ENCODE results near the gene OXT.
"Not testable (repeated sequence)": the region's sequence is repeated elsewhere in the genome, so short reads cannot be mapped to it uniquely, and the experiment has no call there.

Gene OXT

GRCh38 chr20:3059489-3059888 is 11.9 kb upstream of the OXT start:
- no peaks in the 10 kb centered on the region for H3K36me3 ChIP-seq (ENCODE audit: control insufficient read depth, insufficient read depth, low read length)
- no peak overlapping the region for H3K4me3 ChIP-seq (ENCODE audit: low read depth, low read length)
- no peak overlapping the region for H3K27ac ChIP-seq (ENCODE audit: low read depth, low read length)
- no peaks in the 10 kb centered on the region for H3K9me3 ChIP-seq (ENCODE audit: control insufficient read depth, insufficient read depth, low read length)
- H3K27me3 ChIP-seq (ENCODE audit: control insufficient read depth, insufficient read depth, low read length), result no peaks in the 10 kb centered on the region
- H3K9ac ChIP-seq (ENCODE audit: low read depth, low read length), result no peak overlapping the region
- no peaks in the 10 kb centered on the region for H3K4me1 ChIP-seq (ENCODE audit: control insufficient read depth, insufficient read depth, low read length)

DNA sequence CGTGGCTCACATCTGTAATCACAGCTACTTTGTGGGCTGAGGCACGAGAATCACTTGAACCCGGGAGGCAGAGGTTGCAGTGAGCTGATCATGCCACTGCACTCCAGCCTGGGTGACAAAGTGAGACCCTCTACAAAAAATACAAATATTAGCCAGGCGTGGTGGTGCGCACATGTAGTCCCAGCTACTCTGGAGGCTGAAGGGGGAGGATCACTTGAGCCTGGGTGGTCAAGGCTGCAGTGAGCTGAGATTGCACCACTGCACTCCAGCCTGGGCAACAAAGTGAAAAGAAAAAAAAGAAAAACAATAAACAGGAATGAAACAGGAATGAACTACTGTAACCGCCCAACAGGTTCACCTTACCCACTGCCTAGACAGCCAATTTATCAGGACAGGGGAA is 7.3 kb upstream of the OXT start:
- not testable (repeated sequence) for H3K4me3 ChIP-seq (ENCODE audit: low read depth, low read length); H3K9me3 ChIP-seq (ENCODE audit: control insufficient read depth, insufficient read depth, low read length); H3K27ac ChIP-seq (ENCODE audit: low read depth, low read length); H3K4me1 ChIP-seq (ENCODE audit: control insufficient read depth, insufficient read depth, low read length); H3K27me3 ChIP-seq (ENCODE audit: control insufficient read depth, insufficient read depth, low read length); H3K9ac ChIP-seq (ENCODE audit: low read depth, low read length); H3K36me3 ChIP-seq (ENCODE audit: control insufficient read depth, insufficient read depth, low read length)

DNA sequence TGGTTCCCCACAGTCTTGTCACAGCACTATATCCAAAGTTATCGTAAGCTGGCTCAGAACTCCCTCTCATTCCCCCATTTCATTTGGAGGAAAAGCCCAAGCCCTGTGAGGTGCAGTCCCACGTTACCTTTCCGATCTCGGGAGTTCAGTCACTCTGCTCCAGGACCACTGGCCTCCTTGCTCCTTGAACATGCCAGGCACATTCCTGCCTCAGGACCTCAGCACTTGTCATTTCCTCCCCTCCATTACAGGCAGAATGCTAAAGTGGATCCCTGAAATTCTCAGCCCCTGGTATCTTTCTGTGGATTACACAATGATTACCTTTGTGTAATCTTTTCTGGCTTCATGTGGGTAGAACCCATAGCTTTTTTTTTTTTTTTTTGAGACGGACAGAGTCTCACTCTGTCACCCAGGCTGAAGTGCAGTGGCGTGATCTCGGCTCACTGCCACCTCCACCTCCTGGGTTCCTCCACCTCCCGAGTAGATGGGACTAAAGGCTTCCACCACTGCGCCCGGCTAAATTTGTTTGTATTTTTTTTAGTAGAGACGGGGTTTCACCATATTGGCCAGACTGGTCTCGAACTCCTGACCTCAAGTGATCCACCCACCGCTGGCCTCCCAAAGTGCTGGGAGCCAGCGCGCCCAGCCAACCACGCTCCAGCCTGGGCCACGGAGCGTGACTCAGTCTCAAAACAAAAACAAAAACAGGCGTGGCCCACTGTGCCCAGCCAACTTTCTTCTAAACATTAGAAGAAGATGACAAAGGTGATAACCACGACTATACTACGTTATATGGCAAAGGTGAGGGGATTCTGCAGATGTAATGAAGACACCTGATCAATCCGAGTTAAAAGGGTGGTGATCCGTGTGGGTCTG is 4.0 kb upstream of the OXT start:
- H3K9ac ChIP-seq (ENCODE audit: low read depth, low read length), result no peak overlapping the region
- H3K9me3 ChIP-seq (ENCODE audit: control insufficient read depth, insufficient read depth, low read length), result no peaks in the 10 kb centered on the region
- no peaks in the 10 kb centered on the region for H3K4me1 ChIP-seq (ENCODE audit: control insufficient read depth, insufficient read depth, low read length)
- no peak overlapping the region for H3K4me3 ChIP-seq (ENCODE audit: low read depth, low read length)
- peaks cover 19% of the 10 kb centered on the region for H3K27me3 ChIP-seq (ENCODE audit: control insufficient read depth, insufficient read depth, low read length)
- no peak overlapping the region for H3K27ac ChIP-seq (ENCODE audit: low read depth, low read length)
- no peaks in the 10 kb centered on the region for H3K36me3 ChIP-seq (ENCODE audit: control insufficient read depth, insufficient read depth, low read length)

DNA sequence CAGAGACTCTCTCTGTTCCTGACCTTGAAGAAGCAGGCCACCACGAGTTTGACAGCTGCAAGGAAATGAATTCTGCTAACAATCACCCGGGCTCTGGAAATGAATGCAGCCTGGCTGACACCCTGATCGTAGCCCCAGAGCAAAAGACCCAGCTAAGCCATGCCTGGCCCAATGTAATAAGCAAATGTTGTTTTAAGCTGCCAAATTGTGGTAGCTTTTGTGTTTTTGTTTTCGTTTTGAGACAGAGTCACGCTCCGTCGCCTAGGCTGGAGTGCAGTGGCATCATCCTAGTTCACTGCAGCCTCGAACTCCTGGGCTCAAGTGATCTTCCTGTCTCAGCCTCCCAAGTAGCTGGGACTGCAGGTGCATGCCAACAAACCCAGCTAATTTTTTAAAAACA is 3.3 kb upstream of the OXT start:
- Histone ChIP-seq H3K36me3 (ENCODE audit: control insufficient read depth, insufficient read depth, low read length) (no peaks in the 10 kb centered on the region), H3K27ac (ENCODE audit: low read depth, low read length) (no peak overlapping the region), H3K9me3 (ENCODE audit: control insufficient read depth, insufficient read depth, low read length) (no peaks in the 10 kb centered on the region), H3K27me3 (ENCODE audit: control insufficient read depth, insufficient read depth, low read length) (peaks cover 26% of the 10 kb centered on the region), H3K4me1 (ENCODE audit: control insufficient read depth, insufficient read depth, low read length) (no peaks in the 10 kb centered on the region), H3K4me3 (ENCODE audit: low read depth, low read length) (no peak overlapping the region), H3K9ac (ENCODE audit: low read depth, low read length) (no peak overlapping the region)

GRCh38 chr20:3068986-3069900 is 2.2 kb upstream of the OXT start:
- Histone ChIP-seq H3K27me3 (ENCODE audit: control insufficient read depth, insufficient read depth, low read length) (peaks cover 30% of the 10 kb centered on the region), H3K27ac (ENCODE audit: low read depth, low read length) (no peak overlapping the region), H3K9ac (ENCODE audit: low read depth, low read length) (no peak overlapping the region), H3K4me1 (ENCODE audit: control insufficient read depth, insufficient read depth, low read length) (no peaks in the 10 kb centered on the region), H3K36me3 (ENCODE audit: control insufficient read depth, insufficient read depth, low read length) (no peaks in the 10 kb centered on the region), H3K4me3 (ENCODE audit: low read depth, low read length) (no peak overlapping the region), H3K9me3 (ENCODE audit: control insufficient read depth, insufficient read depth, low read length) (no peaks in the 10 kb centered on the region)

DNA sequence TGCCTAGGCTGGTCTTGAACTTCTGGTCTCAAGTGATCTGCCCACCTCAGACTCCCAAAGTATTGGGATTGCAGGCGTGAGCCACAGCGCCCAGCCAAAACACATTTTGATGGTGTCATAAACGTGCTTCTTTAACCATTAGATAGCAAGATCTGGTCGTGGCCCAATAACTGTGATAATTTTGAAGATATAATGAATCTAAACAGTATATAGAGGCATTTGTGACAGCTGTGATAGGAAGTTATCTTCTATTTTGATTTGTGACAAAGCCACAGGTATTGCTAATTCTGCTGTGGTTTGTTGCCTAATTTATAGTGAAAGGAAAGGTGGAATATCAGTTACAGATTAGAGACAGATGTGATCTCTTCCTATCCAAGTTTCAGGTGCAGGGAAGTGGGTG is 695 bp upstream of the OXT start:
- H3K4me1 ChIP-seq (ENCODE audit: control insufficient read depth, insufficient read depth, low read length), result no peaks in the 10 kb centered on the region
- H3K9me3 ChIP-seq (ENCODE audit: control insufficient read depth, insufficient read depth, low read length), result no peaks in the 10 kb centered on the region
- no peak overlapping the region for H3K9ac ChIP-seq (ENCODE audit: low read depth, low read length)
- H3K27ac ChIP-seq (ENCODE audit: low read depth, low read length), result no peak overlapping the region
- H3K4me3 ChIP-seq (ENCODE audit: low read depth, low read length), result no peak overlapping the region
- H3K27me3 ChIP-seq (ENCODE audit: control insufficient read depth, insufficient read depth, low read length), result peaks cover 30% of the 10 kb centered on the region
- H3K36me3 ChIP-seq (ENCODE audit: control insufficient read depth, insufficient read depth, low read length), result no peaks in the 10 kb centered on the region

GRCh38 chr20:3071266-3071609 is 182 bp upstream of the OXT start:
- H3K27ac ChIP-seq (ENCODE audit: low read depth, low read length), result no peak overlapping the region
- peaks cover 30% of the 10 kb centered on the region for H3K27me3 ChIP-seq (ENCODE audit: control insufficient read depth, insufficient read depth, low read length)
- no peaks in the 10 kb centered on the region for H3K9me3 ChIP-seq (ENCODE audit: control insufficient read depth, insufficient read depth, low read length)
- peak overlapping the region; percentile 52 for H3K4me3 ChIP-seq (ENCODE audit: low read depth, low read length)
- no peak overlapping the region for H3K9ac ChIP-seq (ENCODE audit: low read depth, low read length)
- no peaks in the 10 kb centered on the region for H3K4me1 ChIP-seq (ENCODE audit: control insufficient read depth, insufficient read depth, low read length)
- H3K36me3 ChIP-seq (ENCODE audit: control insufficient read depth, insufficient read depth, low read length), result no peaks in the 10 kb centered on the region

DNA sequence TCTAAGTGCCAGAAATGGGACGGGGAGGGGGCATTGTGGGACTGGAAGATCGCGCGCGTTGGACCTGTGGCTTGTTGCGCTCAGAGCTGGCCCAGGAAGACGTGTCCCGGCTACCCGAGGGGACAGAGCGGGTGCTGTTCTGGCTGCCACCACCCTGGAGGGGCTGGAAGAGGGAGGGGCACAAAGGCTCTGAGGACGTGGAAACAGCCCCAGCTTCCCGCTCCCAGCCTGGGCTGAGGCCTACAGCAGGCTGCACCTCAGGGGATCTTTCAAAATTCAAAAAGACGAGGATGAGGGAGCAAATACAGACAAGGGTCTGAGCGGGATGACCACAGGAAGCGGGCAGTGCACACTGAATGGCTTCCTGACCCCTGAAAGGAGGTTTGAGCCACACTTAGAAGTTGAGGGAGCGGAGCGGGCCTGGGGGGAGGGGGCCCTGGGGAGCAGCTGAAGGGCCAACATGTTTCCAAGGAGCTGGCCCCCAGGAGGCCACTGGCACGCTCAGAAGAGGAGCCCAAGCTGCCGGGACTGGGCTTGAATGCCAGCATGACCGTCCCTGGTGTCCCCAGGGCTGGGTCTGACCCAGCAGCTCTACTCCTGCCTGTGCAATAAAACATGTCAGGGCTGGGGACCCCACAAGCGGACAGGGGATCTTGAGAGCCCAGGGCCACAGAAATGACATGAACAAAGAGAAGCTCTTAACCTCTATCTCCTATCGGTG is 1.3 kb downstream of the OXT start:
- Histone ChIP-seq H3K27ac (ENCODE audit: low read depth, low read length) (no peak overlapping the region), H3K9ac (ENCODE audit: low read depth, low read length) (no peak overlapping the region), H3K4me1 (ENCODE audit: control insufficient read depth, insufficient read depth, low read length) (no peaks in the 10 kb centered on the region), H3K9me3 (ENCODE audit: control insufficient read depth, insufficient read depth, low read length) (no peaks in the 10 kb centered on the region), H3K4me3 (ENCODE audit: low read depth, low read length) (peak overlapping the region; percentile 52; the same call in 1 of the 2 replicates), H3K36me3 (ENCODE audit: control insufficient read depth, insufficient read depth, low read length) (no peaks in the 10 kb centered on the region), H3K27me3 (ENCODE audit: control insufficient read depth, insufficient read depth, low read length) (peaks cover 30% of the 10 kb centered on the region)

DNA sequence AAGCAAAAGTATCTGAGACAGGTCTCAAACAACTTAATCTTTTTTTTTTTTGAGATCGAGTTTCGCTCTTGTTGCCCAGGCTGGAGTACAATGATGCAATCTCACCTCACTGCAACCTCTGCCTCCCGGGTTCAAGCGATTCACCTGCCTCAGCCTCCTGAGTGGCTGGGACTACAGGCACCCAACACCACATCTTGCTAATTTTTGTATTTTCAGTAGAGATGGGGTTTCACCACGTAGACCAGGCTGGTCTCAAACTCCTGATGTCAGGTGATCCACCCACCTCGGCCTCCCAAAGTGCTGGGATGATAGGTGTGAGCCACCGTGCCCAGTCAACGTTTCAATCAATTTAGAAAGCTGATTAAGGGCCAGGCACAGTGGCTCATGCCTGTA is 1.8 kb downstream of the OXT start:
- H3K36me3 ChIP-seq (ENCODE audit: control insufficient read depth, insufficient read depth, low read length); H3K9ac ChIP-seq (ENCODE audit: low read depth, low read length); H3K4me1 ChIP-seq (ENCODE audit: control insufficient read depth, insufficient read depth, low read length); H3K9me3 ChIP-seq (ENCODE audit: control insufficient read depth, insufficient read depth, low read length); H3K4me3 ChIP-seq (ENCODE audit: low read depth, low read length); H3K27ac ChIP-seq (ENCODE audit: low read depth, low read length): not testable (repeated sequence)
- peaks cover 30% of the 10 kb centered on the region for H3K27me3 ChIP-seq (ENCODE audit: control insufficient read depth, insufficient read depth, low read length)

- Histone ChIP-seq H3K27me3 (ENCODE audit: control insufficient read depth, insufficient read depth, low read length) (peaks cover 30% of the 10 kb centered on the region), H3K4me1 (ENCODE audit: control insufficient read depth, insufficient read depth, low read length) (no peaks in the 10 kb centered on the region), H3K27ac (ENCODE audit: low read depth, low read length) (no peak overlapping the region), H3K9me3 (ENCODE audit: control insufficient read depth, insufficient read depth, low read length) (no peaks in the 10 kb centered on the region), H3K4me3 (ENCODE audit: low read depth, low read length) (no peak overlapping the region), H3K9ac (ENCODE audit: low read depth, low read length) (no peak overlapping the region), H3K36me3 (ENCODE audit: control insufficient read depth, insufficient read depth, low read length) (no peaks in the 10 kb centered on the region)
Measured at GRCh38 chr20:3074812-3075211, 3.4 kb downstream of the OXT start.

GRCh38 chr20:3075315-3075714 is 3.9 kb downstream of the OXT start:
- peaks cover 32% of the 10 kb centered on the region for H3K27me3 ChIP-seq (ENCODE audit: control insufficient read depth, insufficient read depth, low read length)
- H3K27ac ChIP-seq (ENCODE audit: low read depth, low read length); H3K4me1 ChIP-seq (ENCODE audit: control insufficient read depth, insufficient read depth, low read length): not testable (repeated sequence)

More at GRCh38 chr20:3075315-3075714, 3.9 kb downstream of the OXT start:
- H3K4me3 ChIP-seq (ENCODE audit: low read depth, low read length); H3K9ac ChIP-seq (ENCODE audit: low read depth, low read length); H3K36me3 ChIP-seq (ENCODE audit: control insufficient read depth, insufficient read depth, low read length); H3K9me3 ChIP-seq (ENCODE audit: control insufficient read depth, insufficient read depth, low read length): not testable (repeated sequence)
